ENCODE measurements around the gene FNDC3B. TPM values are rescaled to one million over a fixed set of nuclear protein-coding genes. Genes with fewer than 3 reads are reported as not detected.
"Not testable (repeated sequence)": the region's sequence is repeated elsewhere in the genome, so short reads cannot be mapped to it uniquely, and the experiment has no call there.

The FNDC3B gene
- total and polyA plus RNA-seq, 5 experiments from 2014 or later = 6.5 to 20.6 (median 8.8) TPM

DNA sequence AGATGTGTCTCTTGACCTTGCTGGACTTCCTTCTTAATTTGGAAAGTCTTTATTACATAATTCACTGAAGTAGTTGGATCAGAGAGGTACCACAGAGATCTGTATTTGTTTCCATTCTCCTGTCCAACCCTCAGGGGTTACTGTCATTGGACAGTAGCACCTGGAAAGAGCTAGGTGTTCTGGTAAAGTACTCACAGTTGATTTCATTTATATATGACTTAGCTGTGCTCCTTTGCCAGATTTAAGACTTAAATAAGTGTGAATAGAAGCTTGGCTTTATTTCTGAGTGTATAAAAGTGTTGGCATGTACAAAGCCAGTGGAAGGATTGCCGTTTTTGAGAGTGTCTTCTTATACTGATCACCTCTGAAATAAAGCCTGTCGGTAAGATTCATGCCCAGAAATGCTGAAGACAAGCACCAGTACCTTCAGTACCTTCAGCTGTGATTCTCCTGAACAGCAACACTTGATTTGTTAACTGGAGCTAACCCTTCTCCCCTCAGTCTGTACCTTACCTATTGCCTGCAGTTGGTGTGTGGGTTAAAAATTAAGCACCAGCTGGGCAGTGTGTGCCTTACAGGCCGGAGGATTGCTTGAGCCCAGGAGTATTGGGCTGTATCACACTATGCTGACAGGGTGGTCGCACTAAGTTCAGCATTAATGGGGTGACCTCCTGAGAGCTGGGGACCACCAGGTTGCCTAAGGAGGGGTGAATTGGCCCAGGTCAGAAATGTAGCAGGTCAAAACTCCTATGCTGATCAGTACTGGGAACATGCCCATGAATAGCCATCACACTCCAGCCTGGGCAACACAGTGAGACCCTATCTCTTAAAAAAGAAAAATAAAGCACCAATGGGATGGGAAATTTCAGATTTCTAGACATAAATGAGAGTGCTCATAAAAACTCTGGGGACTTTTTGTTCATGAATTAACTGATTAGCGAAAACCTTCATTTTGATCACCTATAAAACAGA, 197.7 kb downstream of the FNDC3B start:
- Mint-ChIP-seq H3K27ac (peak overlapping the region in 3 of 10 donors; percentile 27 to 46 (median 31)), H3K27me3 (no peaks in the 10 kb centered on the region), H3K4me3 (no peak overlapping the region), H3K4me1 (peaks cover 0 to 12% (median 7%) of the 10 kb centered on the region in 4 donors), H3K36me3 (peaks cover 15 to 38% (median 16%) of the 10 kb centered on the region in 3 donors), H3K9me3 (peaks cover 0 to 18% (median 12%) of the 10 kb centered on the region in 9 donors)
- POLR2A ChIA-PET = no interaction called here
- ATAC-seq (no peak), DNase-seq (no peak)

DNA sequence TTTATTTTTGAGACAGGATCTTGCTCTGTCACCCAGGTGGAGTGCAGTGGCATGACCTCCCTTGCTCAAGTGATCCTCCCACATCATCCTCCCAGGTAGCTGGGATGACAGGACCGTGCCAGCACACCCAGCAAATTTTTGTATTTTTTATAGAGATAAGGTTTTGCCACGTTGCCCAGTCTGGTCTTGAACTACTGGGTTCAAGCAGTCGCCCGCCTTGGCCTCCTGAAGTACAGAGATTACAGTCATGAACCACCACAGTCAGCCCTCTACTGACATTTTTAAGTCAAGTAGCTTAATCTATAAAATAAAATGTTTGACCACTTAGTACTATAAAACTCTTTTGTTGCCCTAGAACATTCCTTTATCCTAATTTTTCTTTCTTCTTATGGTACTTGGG, 198.8 kb downstream of the FNDC3B start:
- Mint-ChIP-seq H3K4me1 (peaks cover 3 to 14% (median 8%) of the 10 kb centered on the region in 4 donors), H3K4me3 (no peak overlapping the region), H3K27ac (peak overlapping the region in 1 of 10 donors; percentile 47)

DNA sequence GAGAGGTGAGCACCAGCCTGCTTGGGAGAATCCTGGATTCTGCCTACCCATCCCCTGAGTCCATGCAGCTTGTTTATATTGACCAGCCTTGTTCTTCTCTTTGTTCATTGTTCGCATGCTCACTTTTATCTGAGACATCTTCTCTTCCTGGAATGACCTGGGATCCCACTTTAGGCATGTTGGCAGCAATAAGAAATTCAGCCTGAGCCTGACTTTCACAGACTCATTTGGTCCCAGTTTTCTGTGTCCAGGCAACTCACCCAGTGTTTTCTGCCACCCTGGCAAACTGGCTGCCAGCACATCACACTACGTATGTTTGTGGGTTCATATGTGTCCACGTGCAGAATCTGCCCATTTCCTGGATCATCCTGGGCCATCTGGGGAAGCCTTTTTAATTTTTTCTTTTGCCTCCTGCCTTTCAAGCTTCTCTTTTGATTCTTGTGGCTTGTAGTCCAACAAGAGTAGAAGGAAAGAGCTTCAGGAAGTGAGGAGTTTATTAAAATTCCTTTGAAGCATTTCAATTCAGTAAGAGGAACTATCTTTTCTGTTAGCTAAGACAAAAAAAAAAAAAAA, 199.9 kb downstream of the FNDC3B start:
- Mint-ChIP-seq H3K36me3 (peaks cover 21 to 49% (median 28%) of the 10 kb centered on the region in 3 donors), H3K4me3 (no peak overlapping the region), H3K4me1 (peaks cover 8 to 18% (median 14%) of the 10 kb centered on the region in 4 donors), H3K9me3 (peaks cover 11 to 35% (median 26%) of the 10 kb centered on the region in 9 donors), H3K27ac (no peak overlapping the region), H3K27me3 (no peaks in the 10 kb centered on the region)
- POLR2A ChIA-PET = no interaction called here
- DNase-seq (no peak), ATAC-seq (no peak)

More for the DNA sequence above, 198.8 kb downstream of the FNDC3B start:
- ATAC-seq (no peak), DNase-seq (no peak)
- H3K36me3 Mint-ChIP-seq = peaks cover 21 to 45% (median 23%) of the 10 kb centered on the region in 3 donors
- H3K9me3 Mint-ChIP-seq = peaks cover 8 to 29% (median 18%) of the 10 kb centered on the region in 9 donors
- POLR2A ChIA-PET = no interaction called here
- no peaks in the 10 kb centered on the region for H3K27me3 Mint-ChIP-seq

GRCh38 chr3:172241405-172241804, 202.0 kb downstream of the FNDC3B start:
- H3K27ac Mint-ChIP-seq = no peak overlapping the region
- DNase-seq (no peak), ATAC-seq (no peak)
- POLR2A ChIA-PET = no interaction called here
- no peaks in the 10 kb centered on the region for H3K27me3 Mint-ChIP-seq
- peaks cover 21 to 52% (median 28%) of the 10 kb centered on the region in 3 donors for H3K36me3 Mint-ChIP-seq
- H3K4me1 Mint-ChIP-seq = peaks cover 12 to 19% (median 15%) of the 10 kb centered on the region in 4 donors
- H3K4me3 Mint-ChIP-seq = peak overlapping the region in 1 of 10 donors; percentile 4
- H3K9me3 Mint-ChIP-seq = peaks cover 11 to 35% (median 26%) of the 10 kb centered on the region in 9 donors

- Mint-ChIP-seq H3K4me1 (peaks cover 12 to 20% (median 14%) of the 10 kb centered on the region in 4 donors), H3K36me3 (peaks cover 25 to 58% (median 28%) of the 10 kb centered on the region in 3 donors), H3K9me3 (peaks cover 11 to 35% (median 26%) of the 10 kb centered on the region in 9 donors)
- POLR2A ChIA-PET, H3K27me3 Mint-ChIP-seq, DNase-seq, ATAC-seq, H3K27ac Mint-ChIP-seq, H3K4me3 Mint-ChIP-seq: not testable (repeated sequence)
Measured at GRCh38 chr3:172242471-172242870, 203.1 kb downstream of the FNDC3B start.

DNA sequence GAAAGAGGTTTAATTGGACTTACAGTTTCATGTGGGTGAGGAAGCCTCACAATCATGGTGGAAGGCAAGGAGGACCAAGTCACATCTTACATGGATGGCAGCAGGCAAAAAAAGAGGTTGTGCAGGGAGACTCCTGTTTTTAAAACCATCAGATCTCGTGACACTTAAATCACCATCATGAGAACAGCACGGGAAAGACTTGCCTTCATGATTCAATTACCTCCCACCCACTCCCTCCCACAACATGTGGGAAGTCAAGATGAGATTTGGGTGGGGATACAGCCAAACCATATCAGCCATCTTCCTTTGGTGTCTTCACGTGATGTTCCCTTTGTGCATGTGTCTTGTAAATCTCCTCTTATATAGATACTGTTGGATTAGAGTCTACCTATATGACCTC, 204.0 kb downstream of the FNDC3B start:
- H3K27me3 Mint-ChIP-seq, DNase-seq, POLR2A ChIA-PET, ATAC-seq, H3K4me3 Mint-ChIP-seq, H3K27ac Mint-ChIP-seq: not testable (repeated sequence)
- peaks cover 11 to 35% (median 26%) of the 10 kb centered on the region in 9 donors for H3K9me3 Mint-ChIP-seq
- peaks cover 30 to 58% (median 32%) of the 10 kb centered on the region in 3 donors for H3K36me3 Mint-ChIP-seq
- H3K4me1 Mint-ChIP-seq = peaks cover 12 to 20% (median 13%) of the 10 kb centered on the region in 4 donors

- no peak for DNase-seq
- H3K27ac Mint-ChIP-seq = no peak overlapping the region
- peaks cover 11 to 35% (median 26%) of the 10 kb centered on the region in 9 donors for H3K9me3 Mint-ChIP-seq
- POLR2A ChIA-PET = no interaction called here
- ATAC-seq = no peak
- H3K4me1 Mint-ChIP-seq = peaks cover 12 to 20% (median 13%) of the 10 kb centered on the region in 4 donors
- H3K36me3 Mint-ChIP-seq = peaks cover 30 to 58% (median 32%) of the 10 kb centered on the region in 3 donors
- peak overlapping the region in 2 of 10 donors; percentile 4 to 45 for H3K4me3 Mint-ChIP-seq
- no peaks in the 10 kb centered on the region for H3K27me3 Mint-ChIP-seq
Measured at GRCh38 chr3:172244011-172244410, 204.6 kb downstream of the FNDC3B start.

- POLR2A ChIA-PET = interaction anchor here (0.7 kb wide), 1 partner anchor 153 kb away, joined by 3 read pairs; no protein-coding TSS in a partner anchor
- H3K4me3 Mint-ChIP-seq = no peak overlapping the region
- peaks cover 8 to 17% (median 11%) of the 10 kb centered on the region in 4 donors for H3K4me1 Mint-ChIP-seq
- no peak overlapping the region for H3K27ac Mint-ChIP-seq
- H3K36me3 Mint-ChIP-seq = peaks cover 29 to 56% (median 32%) of the 10 kb centered on the region in 3 donors
- peaks cover 11 to 35% (median 26%) of the 10 kb centered on the region in 9 donors for H3K9me3 Mint-ChIP-seq
- no peaks in the 10 kb centered on the region for H3K27me3 Mint-ChIP-seq
- no peak for ATAC-seq
- DNase-seq = no peak
Measured at GRCh38 chr3:172245241-172245640, 205.9 kb downstream of the FNDC3B start.

DNA sequence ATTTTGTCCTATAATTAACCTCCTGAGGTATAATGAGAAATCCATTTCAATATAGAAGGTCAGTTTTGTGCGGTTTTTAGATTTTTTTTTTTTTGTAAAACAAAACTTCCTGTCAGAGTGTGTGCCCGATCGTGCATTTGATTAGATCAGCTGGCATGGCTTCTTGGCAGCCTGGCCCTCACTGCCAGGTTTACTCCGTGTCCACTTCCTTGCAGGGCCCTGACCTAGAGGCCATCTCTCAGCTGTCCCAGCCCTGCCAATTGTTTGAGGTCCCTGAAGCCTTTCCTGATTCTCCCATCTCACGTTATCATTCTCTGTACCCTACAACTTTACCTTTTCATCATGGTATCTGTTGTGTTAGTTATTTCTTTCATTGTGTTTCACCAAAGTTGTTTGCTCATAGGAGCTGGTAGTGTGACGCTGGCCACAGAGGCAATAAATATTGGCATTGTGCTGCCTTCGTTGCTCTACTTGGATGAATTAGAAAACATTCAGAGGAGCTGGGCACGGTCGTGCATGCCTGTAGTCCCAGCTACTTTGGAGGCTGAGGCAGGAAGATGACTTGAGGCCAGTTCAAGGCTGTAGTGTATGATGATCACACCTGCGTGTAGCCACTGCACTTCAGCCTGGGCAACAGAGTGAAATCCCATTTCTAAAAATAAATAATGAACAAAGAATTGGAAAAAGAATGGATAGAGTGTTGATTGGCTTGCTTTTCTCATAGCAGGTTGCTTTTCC, 206.9 kb downstream of the FNDC3B start:
- POLR2A ChIA-PET = interaction anchor here (0.7 kb wide), 1 partner anchor 154 kb away, joined by 3 read pairs; no protein-coding TSS in a partner anchor
- no peaks in the 10 kb centered on the region for H3K27me3 Mint-ChIP-seq

GRCh38 chr3:172247525-172248274, 208.3 kb downstream of the FNDC3B start:
- no peak for DNase-seq
- peaks cover 8 to 13% (median 11%) of the 10 kb centered on the region in 4 donors for H3K4me1 Mint-ChIP-seq
- POLR2A ChIA-PET = no interaction called here
- no peak for ATAC-seq
- no peak overlapping the region for H3K4me3 Mint-ChIP-seq
- H3K27me3 Mint-ChIP-seq = no peaks in the 10 kb centered on the region
- no peak overlapping the region for H3K27ac Mint-ChIP-seq
- peaks cover 22 to 48% (median 36%) of the 10 kb centered on the region in 3 donors for H3K36me3 Mint-ChIP-seq
- peaks cover 2 to 13% (median 10%) of the 10 kb centered on the region in 9 donors for H3K9me3 Mint-ChIP-seq

More for the DNA sequence above, 206.9 kb downstream of the FNDC3B start:
- ATAC-seq (no peak), DNase-seq (no peak)
- Mint-ChIP-seq H3K9me3 (peaks cover 11 to 25% (median 19%) of the 10 kb centered on the region in 9 donors), H3K36me3 (peaks cover 25 to 53% (median 32%) of the 10 kb centered on the region in 3 donors), H3K4me1 (peaks cover 8 to 15% (median 11%) of the 10 kb centered on the region in 4 donors), H3K27ac (no peak overlapping the region), H3K4me3 (no peak overlapping the region)

DNA sequence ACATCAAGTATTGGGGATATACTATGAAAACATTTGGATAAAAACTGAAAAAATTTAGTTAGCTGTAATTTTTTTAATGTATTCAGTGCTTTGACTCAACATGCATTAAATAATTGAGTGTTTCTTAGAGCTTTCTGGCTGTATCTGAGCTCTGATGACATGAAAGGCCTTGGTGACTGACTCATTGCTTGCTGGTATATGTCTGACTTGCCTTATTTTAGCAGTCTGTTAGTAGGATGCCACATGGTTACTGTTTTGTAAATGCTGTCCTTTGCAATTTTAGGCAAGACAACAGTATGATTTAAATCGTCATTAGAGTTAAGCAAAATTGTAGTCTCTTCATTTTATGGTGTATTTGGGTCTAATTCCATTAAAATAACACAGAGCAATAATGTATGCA, 209.7 kb downstream of the FNDC3B start:
- peaks cover 0 to under 1% (median 0%) of the 10 kb centered on the region in 9 donors for H3K9me3 Mint-ChIP-seq
- H3K27ac Mint-ChIP-seq = no peak overlapping the region
- peaks cover under 1 to 7% (median 3%) of the 10 kb centered on the region in 4 donors for H3K4me1 Mint-ChIP-seq
- POLR2A ChIA-PET = no interaction called here
- ATAC-seq (no peak), DNase-seq (no peak)
- no peaks in the 10 kb centered on the region for H3K27me3 Mint-ChIP-seq
- H3K36me3 Mint-ChIP-seq = peaks cover 9 to 42% (median 36%) of the 10 kb centered on the region in 3 donors
- no peak overlapping the region for H3K4me3 Mint-ChIP-seq

Measured in naive thymus-derived CD8-positive, alpha-beta T cell (primary cell).